ENCODE data around the gene SHC3.

SHC3 gene

DNA sequence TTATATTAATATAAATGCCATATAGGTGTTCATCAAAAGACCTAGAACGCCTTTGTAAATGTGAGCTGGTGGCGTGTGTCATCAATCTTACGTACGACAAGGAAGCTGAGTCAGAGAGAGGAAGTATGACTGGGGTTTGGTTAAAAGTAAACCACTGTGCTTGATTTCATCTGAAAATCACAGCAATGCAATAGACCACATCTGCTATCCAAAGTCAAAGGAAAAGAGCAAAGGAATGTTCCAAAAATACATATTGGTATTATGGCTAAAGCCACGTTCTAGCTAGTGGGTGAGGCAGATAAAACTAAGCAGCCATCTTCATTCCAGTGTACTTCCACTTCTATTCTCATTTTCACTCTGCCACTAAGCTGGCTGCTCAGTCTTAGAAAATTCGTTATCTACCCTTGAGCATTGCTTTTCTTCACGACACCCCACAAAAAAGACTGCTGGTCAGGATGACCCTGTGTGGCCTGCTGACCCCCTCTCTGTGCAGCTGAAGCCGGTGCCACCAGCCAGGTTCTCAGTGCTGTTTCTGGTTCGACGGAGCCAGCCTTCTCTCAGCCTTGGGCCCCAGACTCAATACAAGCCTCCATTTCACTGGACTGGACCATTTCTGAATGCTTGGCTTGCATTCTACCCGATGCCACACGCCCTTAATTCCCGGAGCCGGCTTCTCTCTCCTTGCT, 23.8 kb downstream of the SHC3 start:
- H3K9me3 ChIP-seq (ENCODE audit: control insufficient read depth, insufficient read depth, low read length): no peaks in the 10 kb centered on the region
- no peak overlapping the region for H3K9ac ChIP-seq (ENCODE audit: low read depth, low read length)
- no peaks in the 10 kb centered on the region for H3K4me1 ChIP-seq (ENCODE audit: insufficient read depth, low read length)
- H3K36me3 ChIP-seq (ENCODE audit: insufficient read depth, low read length): no peaks in the 10 kb centered on the region

DNA sequence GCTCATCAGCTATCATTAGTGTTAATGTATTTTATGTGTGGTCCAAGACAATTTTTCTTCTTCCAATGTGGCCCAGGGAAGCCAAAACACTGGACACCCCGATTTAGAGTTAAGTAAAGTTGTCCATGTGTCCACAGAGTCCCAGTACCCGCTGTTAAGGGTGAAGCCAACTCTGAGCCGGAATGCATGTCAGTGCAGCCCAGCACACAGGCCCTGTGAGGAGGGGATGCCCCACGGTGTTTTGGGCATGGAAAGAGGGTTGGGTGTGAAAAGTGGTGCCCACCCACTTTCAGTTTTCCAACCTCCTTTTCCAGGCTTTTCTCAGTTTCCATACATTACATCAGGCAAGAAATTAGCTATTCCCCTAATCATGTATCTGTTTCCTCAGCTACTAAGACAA, 24.4 kb downstream of the SHC3 start:
- Histone ChIP-seq H3K9me3 (ENCODE audit: control insufficient read depth, insufficient read depth, low read length) (no peaks in the 10 kb centered on the region), H3K4me1 (ENCODE audit: insufficient read depth, low read length) (no peaks in the 10 kb centered on the region), H3K9ac (ENCODE audit: low read depth, low read length) (no peak overlapping the region), H3K36me3 (ENCODE audit: insufficient read depth, low read length) (no peaks in the 10 kb centered on the region)

DNA sequence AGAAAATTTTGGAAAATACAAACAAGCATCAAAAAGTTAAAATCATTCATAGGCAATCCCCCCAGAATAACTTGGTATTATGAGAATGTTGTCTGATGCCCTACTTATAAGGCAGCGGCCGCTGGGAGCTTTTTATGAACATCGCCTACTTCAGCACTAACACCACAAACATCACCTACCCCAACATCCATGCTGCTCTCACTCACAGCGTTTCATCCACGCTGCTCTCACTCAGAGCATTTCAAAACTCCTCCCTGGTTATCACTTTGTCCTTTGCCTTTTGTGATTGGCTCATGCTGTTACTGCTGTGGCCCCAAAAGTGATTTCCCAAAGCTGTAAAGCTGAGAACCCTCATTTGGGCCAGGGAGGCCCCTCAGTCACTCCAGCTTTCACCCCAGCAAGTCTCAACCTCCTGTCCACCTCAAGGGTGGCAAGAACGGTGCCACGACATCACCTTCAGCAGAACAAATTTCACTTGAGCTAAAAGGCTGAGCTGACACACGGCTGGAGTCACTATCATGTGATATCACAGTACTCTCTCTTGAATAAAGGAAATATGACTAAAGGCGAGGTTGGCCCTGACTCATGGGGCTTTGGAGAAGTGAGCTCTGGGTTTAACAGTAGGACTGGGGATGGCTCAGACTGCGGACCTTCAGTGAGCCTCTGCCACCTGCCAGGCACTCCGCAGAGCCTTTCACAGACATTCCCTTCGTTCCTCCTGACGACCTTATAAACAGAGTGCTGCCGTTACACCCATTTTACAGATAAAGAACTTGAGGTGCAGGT, 25.2 kb downstream of the SHC3 start:
- no peak overlapping the region for H3K9ac ChIP-seq (ENCODE audit: low read depth, low read length)
- no peaks in the 10 kb centered on the region for H3K4me1 ChIP-seq (ENCODE audit: insufficient read depth, low read length)
- H3K9me3 ChIP-seq (ENCODE audit: control insufficient read depth, insufficient read depth, low read length): no peaks in the 10 kb centered on the region
- H3K36me3 ChIP-seq (ENCODE audit: insufficient read depth, low read length): no peaks in the 10 kb centered on the region

DNA sequence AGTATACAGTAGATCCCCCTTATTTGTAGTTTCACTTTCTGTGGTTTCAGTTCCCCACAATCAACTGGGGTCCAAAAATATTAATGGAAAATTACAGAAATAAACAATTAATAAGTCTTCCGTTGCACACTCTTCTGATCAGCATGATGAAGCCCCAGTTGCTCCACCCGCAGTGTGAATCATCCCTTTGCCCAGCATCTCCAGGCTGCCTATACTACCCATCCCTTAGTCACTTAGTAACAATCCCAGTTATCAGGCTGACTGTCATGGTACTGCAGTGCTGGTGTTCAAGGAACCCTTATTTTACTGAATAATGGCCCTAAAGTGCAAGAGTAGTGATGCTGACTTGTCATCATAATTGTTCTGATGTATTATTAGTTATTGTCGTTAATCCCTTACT, 28.9 kb downstream of the SHC3 start:
- no peaks in the 10 kb centered on the region for H3K36me3 ChIP-seq (ENCODE audit: insufficient read depth, low read length)
- H3K9me3 ChIP-seq (ENCODE audit: control insufficient read depth, insufficient read depth, low read length): no peaks in the 10 kb centered on the region; the same call in 1 of the 2 replicates
- H3K4me1 ChIP-seq (ENCODE audit: insufficient read depth, low read length): no peaks in the 10 kb centered on the region
- H3K9ac ChIP-seq (ENCODE audit: low read depth, low read length): no peak overlapping the region

DNA sequence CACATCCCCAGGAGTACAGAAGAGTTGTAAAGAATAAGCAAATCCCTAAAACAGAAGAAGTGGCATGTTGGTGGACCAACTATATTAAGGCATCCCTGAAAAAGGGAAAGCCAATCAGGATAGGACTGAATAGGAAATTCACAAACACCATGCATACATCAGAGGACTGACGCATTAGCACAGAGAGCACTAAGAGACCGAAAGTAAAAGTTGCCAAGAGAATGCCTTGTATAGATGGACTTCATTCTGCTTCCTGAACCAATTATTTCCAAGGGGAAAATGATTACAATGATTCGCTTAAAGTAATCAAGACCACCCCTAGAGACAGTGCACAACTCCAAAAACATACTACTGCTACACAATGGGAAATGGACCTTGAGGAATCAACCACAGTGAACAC, 33.5 kb downstream of the SHC3 start:
- H3K4me1 ChIP-seq (ENCODE audit: insufficient read depth, low read length): no peaks in the 10 kb centered on the region
- H3K9ac ChIP-seq (ENCODE audit: low read depth, low read length): no peak overlapping the region
- no peaks in the 10 kb centered on the region; the same call in 1 of the 2 replicates for H3K9me3 ChIP-seq (ENCODE audit: control insufficient read depth, insufficient read depth, low read length)
- H3K36me3 ChIP-seq (ENCODE audit: insufficient read depth, low read length): no peaks in the 10 kb centered on the region; the same call in 1 of the 2 replicates

DNA sequence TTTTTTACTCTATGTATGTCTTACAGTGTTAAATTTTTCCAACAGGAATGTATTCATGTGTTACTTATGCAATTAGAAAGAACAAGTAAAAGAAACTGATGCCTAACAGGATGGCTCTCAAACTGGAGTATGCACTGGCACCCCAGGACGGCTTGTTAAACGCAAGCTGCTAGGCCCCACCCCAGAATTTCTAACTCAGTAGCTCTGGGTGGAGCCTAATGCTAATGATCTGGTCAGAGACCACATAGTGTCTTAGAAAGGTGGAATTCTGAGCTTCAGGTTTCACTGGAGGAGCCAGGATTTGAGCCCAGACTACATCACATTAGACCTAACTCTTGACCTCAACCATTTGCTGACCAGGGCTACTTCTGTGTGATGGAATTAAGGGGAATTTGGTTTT, 34.4 kb downstream of the SHC3 start:
- Histone ChIP-seq H3K4me1 (ENCODE audit: insufficient read depth, low read length) (no peaks in the 10 kb centered on the region), H3K9ac (ENCODE audit: low read depth, low read length) (no peak overlapping the region), H3K36me3 (ENCODE audit: insufficient read depth, low read length) (no peaks in the 10 kb centered on the region; the same call in 1 of the 2 replicates), H3K9me3 (ENCODE audit: control insufficient read depth, insufficient read depth, low read length) (no peaks in the 10 kb centered on the region; the same call in 1 of the 2 replicates)

DNA sequence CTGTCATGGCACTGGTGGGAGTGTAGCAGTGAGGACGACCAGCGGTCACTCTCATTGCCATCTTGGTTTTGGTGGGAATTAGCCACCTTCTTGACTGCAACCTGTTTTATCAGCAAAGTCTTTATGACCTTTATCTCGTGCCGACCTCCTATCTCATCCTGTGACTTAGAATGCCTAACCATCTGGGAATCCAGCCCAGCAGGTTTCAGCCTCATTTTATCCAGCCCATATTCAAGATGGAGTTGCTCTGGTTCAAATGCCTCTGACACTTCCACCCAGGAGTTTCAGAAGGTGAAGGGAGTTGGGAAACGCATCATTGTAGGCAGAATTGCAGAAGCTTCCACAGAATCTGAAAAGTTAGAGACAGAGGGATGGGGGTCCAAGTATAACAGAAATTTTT, 35.4 kb downstream of the SHC3 start:
- Histone ChIP-seq H3K9ac (ENCODE audit: low read depth, low read length) (no peak overlapping the region), H3K36me3 (ENCODE audit: insufficient read depth, low read length) (no peaks in the 10 kb centered on the region; the same call in 1 of the 2 replicates), H3K9me3 (ENCODE audit: control insufficient read depth, insufficient read depth, low read length) (no peaks in the 10 kb centered on the region; the same call in 1 of the 2 replicates), H3K4me1 (ENCODE audit: insufficient read depth, low read length) (no peaks in the 10 kb centered on the region)

DNA sequence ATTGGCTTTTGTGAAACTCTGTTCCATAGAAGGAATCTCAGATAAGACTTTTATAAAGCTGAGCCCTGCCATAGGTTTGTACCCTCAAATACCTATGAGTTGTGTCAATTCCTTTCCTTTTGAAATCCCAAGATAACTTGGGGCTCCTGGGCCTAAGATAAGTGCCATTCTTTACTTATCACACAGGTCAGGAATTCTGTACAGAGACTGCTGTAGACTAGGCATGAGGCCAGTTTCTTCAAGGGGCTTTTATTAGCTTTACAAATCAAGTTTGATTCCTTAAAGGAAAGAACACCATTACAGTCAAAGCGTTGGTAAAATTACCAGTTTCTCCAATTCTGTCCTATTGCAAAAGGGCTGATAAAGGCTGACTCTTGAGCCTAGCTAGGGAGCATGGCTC, 39.2 kb downstream of the SHC3 start:
- Histone ChIP-seq H3K4me1 (ENCODE audit: insufficient read depth, low read length) (no peaks in the 10 kb centered on the region), H3K9me3 (ENCODE audit: control insufficient read depth, insufficient read depth, low read length) (no peaks in the 10 kb centered on the region; the same call in 1 of the 2 replicates), H3K9ac (ENCODE audit: low read depth, low read length) (no peak overlapping the region)

DNA sequence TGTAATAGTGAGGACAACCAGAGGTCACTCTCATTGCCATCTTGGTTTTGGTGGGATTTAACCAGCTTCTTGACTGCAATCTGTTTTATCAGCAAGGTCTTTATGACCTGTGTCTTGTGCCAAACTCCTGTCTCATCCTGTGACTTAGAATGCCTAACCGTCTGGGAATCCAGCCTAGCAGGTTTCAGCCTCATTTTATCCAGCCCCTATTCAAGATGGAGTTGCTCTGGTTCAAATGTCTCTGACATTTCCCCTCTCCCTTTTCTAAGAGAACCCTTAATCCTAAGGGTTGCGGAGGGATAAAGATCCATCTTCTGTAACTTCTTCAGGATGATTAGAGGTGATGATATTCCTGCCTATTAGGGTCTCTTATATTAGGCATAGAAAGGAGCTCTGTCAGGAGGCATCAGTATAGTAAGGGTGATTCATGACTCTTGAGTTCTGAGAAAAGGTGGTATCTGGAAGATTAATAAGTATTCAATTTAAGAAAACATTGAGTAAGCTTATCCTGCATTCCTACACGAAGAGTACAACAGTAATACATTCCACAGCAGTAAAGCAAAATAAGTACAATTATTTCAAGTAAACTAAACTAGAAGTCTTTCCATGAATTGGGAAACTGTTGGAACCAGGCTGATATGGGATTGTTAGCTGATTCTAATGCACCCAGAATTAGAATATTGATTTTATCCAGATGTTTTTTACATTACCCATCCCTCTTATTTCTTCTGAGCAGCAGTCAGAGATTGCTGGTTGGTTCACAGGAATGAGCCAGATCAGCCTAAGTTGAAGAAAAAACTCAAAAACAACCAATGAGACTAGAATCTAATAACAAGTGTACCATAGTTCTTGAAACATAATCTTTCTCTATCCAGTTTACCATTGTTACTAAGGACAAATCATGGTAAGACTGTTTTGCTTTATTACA, 39.9 kb downstream of the SHC3 start:
- Histone ChIP-seq H3K36me3 (ENCODE audit: insufficient read depth, low read length) (no peaks in the 10 kb centered on the region; the same call in 1 of the 2 replicates), H3K9me3 (ENCODE audit: control insufficient read depth, insufficient read depth, low read length) (no peaks in the 10 kb centered on the region; the same call in 1 of the 2 replicates), H3K4me1 (ENCODE audit: insufficient read depth, low read length) (no peaks in the 10 kb centered on the region), H3K9ac (ENCODE audit: low read depth, low read length) (no peak overlapping the region)

More for the DNA sequence above, 39.2 kb downstream of the SHC3 start:
- no peaks in the 10 kb centered on the region; the same call in 1 of the 2 replicates for H3K36me3 ChIP-seq (ENCODE audit: insufficient read depth, low read length)

DNA sequence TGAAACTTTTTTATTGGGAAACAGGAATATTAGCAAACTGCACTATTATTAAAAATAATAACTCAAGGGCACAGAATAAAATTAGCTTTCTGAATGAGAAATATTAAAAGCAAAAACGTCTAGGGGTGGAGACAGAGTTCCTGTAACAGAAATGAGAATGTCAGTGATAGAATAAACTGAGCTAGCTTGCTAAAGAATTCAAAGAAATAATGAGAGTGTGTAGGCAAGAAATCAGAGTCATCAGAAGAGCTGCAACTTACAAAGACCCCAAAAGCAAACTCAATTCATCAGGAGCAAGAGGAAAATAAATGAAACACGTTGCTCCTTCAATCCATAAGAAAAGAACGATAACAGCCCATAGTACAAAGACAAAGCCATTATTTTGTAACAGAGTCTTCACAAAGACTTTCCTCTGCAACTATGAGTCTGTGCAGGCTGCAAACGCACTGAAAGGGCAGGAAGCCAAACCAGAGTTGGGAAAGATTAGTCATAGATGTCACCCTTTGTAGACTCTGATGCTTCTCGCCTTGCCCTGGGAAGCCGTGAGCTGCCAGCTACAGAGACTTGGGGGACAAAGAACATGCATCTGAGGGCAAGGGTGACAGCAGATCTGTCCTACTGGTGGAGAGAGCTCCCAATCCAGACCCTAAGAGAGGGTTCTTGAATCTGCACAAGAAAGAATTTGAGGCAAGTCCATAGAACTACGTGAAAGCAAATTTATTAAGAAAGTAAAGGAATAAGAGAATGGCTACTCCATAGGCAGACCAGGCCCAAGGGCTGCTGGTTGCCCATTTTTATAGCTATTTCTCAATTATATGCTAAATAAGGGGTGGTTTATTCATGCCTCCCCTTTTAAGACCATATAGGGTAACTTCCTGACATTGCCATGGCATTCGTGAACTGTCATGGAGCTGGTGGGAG, 40.8 kb downstream of the SHC3 start:
- Histone ChIP-seq H3K4me1 (ENCODE audit: insufficient read depth, low read length) (no peaks in the 10 kb centered on the region), H3K9me3 (ENCODE audit: control insufficient read depth, insufficient read depth, low read length) (no peaks in the 10 kb centered on the region; the same call in 1 of the 2 replicates), H3K36me3 (ENCODE audit: insufficient read depth, low read length) (no peaks in the 10 kb centered on the region; the same call in 1 of the 2 replicates), H3K9ac (ENCODE audit: low read depth, low read length) (no peak overlapping the region)

DNA sequence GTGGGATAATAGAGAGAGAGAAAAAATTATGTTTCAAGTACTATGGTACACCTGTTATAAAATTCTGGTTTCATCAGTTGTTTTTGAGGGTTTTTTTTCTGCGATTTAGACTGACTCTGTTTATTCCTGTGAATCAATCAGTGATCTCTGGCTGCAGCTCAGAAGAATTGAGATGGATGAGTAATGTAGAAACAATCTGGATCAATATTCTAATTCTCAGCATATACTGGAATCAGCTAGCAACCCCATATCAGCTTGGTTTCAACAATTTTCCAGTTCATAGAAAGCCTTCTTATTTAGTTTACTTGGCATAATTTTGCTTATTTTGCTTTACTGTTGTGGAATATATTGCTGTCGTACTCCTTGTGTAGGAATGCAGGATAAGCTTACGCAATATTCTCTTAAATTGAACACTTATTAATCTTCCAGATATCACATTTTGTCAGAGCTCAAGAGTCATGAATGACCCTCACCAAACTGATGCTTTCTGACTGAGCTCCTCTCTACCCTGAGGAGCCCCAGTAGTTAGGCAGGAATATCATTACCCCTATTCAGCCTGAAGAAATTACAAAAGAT, 42.9 kb downstream of the SHC3 start:
- H3K9ac ChIP-seq (ENCODE audit: low read depth, low read length): no peak overlapping the region
- no peaks in the 10 kb centered on the region for H3K36me3 ChIP-seq (ENCODE audit: insufficient read depth, low read length)

DNA sequence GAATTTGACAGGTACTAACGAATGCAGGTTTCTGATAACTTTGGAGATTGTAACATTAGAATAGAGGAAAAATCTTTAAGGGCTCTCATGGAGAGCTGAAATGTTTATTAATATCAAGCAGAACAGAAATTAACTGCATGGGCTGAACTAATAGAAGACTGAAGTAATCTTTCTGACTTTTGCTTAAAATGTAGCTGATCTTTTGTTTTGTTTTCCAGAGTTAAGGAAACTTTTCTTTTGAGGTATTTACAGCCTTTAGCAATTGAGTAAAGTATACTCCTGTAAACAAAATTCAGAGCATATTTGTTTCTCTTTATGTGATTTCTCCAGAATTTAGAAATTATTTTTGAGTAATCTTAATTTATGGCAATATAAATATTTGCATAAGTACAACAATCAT, 43.9 kb downstream of the SHC3 start:
- no peaks in the 10 kb centered on the region for H3K4me1 ChIP-seq (ENCODE audit: insufficient read depth, low read length)
- no peaks in the 10 kb centered on the region; the same call in 1 of the 2 replicates for H3K9me3 ChIP-seq (ENCODE audit: control insufficient read depth, insufficient read depth, low read length)
- H3K9ac ChIP-seq (ENCODE audit: low read depth, low read length): no peak overlapping the region
- no peaks in the 10 kb centered on the region for H3K36me3 ChIP-seq (ENCODE audit: insufficient read depth, low read length)

More for the DNA sequence above, 42.9 kb downstream of the SHC3 start:
- H3K4me1 ChIP-seq (ENCODE audit: insufficient read depth, low read length): no peaks in the 10 kb centered on the region
- no peaks in the 10 kb centered on the region; the same call in 1 of the 2 replicates for H3K9me3 ChIP-seq (ENCODE audit: control insufficient read depth, insufficient read depth, low read length)

DNA sequence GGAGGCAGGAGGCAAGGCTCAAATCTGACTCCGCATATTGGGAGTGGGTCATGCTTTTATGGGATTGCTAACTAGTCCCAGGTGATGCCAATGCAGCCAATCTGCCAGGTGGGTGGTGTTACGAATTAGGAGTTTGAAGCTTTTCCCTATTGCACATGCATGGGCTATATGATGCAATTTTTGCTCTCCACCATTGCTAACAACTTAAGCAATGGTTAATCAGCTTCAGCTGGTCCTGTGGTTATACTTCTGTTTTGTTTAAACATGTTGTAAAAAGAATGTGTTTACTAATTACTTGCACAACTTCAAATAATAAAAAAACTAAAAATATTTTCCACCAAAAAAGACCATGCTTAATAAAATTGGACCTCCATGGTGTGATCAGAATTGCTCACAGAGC, 55.7 kb downstream of the SHC3 start:
- Histone ChIP-seq H3K9me3 (ENCODE audit: control insufficient read depth, insufficient read depth, low read length) (peaks cover 12% of the 10 kb centered on the region), H3K4me1 (ENCODE audit: insufficient read depth, low read length) (no peaks in the 10 kb centered on the region), H3K9ac (ENCODE audit: low read depth, low read length) (no peak overlapping the region), H3K36me3 (ENCODE audit: insufficient read depth, low read length) (no peaks in the 10 kb centered on the region; the same call in 1 of the 2 replicates)
